Measurements from ENCODE around the gene THAP3. TPM values are rescaled to one million over a fixed set of nuclear protein-coding genes. Genes with fewer than 3 reads are reported as not detected.

The THAP3 gene
- total and polyA plus RNA-seq, 9 of the 15 experiments (the other 6 are each of a cell fraction or from before 2014, with no cell fraction given), result 1.9 to 31.2 (median 18.2) TPM

GRCh38 chr1:6602669-6603237 lies 21.9 kb upstream of the THAP3 start, which contains the start of gene KLHL21 (continued):
- TF ChIP-seq FOXP4 (CRISPR knock-in tag; IDR thresholded peaks at IDR 0.05; ENCODE audit: borderline replicate concordance) (0 out of 2 replicates have a peak, but pooled peaks have one; percentile 14), ILF3 (IDR thresholded peaks at IDR 0.05; ENCODE audit: borderline replicate concordance) (peak; percentile 85; the same call in 1 of the 2 replicates), CBX1 (IDR thresholded peaks at IDR 0.05; ENCODE audit: low read depth) (peak; percentile 86; the same call in 1 of the 2 replicates), ZNF655 (CRISPR knock-in tag; IDR thresholded peaks at IDR 0.05) (no peak), ZC3H4 (CRISPR knock-in tag; IDR thresholded peaks at IDR 0.05; ENCODE audit: borderline replicate concordance) (no peak), TAF1 (IDR thresholded peaks at IDR 0.05; ENCODE audit: control insufficient read depth, extremely low read depth, insufficient read depth, low read length, severe bottlenecking) (peak; percentile 71), ZNF165 (CRISPR knock-in tag; IDR thresholded peaks at IDR 0.05; ENCODE audit: borderline replicate concordance) (no peak), KDM2B (CRISPR knock-in tag; IDR thresholded peaks at IDR 0.05) (peak; percentile 92), RFX1 (IDR thresholded peaks at IDR 0.05) (no peak), NFXL1 (CRISPR knock-in tag; IDR thresholded peaks at IDR 0.05) (no peak), BRD9 (IDR thresholded peaks at IDR 0.05; ENCODE audit: low read depth, partially characterized antibody) (no peak), ZNF395 (CRISPR knock-in tag; IDR thresholded peaks at IDR 0.05) (no peak; the same call in 1 of the 2 replicates), ZBTB12 (CRISPR knock-in tag; IDR thresholded peaks at IDR 0.05) (peak; percentile 29; the same call in 1 of the 2 replicates), E2F6 (IDR thresholded peaks at IDR 0.05; ENCODE audit: borderline replicate concordance in 1 of 2, extremely low read depth in 1 of 2, insufficient read depth in 1 of 2, insufficient read length in 1 of 2, low read depth in 1 of 2, low read length in 1 of 2, poor library complexity in 1 of 2, severe bottlenecking in 1 of 2) (peak in 1 of 2 experiments; percentile 73)

Data from K562 (cell line).